Measurements from ENCODE around the gene ZBTB45.

The ZBTB45 gene

DNA sequence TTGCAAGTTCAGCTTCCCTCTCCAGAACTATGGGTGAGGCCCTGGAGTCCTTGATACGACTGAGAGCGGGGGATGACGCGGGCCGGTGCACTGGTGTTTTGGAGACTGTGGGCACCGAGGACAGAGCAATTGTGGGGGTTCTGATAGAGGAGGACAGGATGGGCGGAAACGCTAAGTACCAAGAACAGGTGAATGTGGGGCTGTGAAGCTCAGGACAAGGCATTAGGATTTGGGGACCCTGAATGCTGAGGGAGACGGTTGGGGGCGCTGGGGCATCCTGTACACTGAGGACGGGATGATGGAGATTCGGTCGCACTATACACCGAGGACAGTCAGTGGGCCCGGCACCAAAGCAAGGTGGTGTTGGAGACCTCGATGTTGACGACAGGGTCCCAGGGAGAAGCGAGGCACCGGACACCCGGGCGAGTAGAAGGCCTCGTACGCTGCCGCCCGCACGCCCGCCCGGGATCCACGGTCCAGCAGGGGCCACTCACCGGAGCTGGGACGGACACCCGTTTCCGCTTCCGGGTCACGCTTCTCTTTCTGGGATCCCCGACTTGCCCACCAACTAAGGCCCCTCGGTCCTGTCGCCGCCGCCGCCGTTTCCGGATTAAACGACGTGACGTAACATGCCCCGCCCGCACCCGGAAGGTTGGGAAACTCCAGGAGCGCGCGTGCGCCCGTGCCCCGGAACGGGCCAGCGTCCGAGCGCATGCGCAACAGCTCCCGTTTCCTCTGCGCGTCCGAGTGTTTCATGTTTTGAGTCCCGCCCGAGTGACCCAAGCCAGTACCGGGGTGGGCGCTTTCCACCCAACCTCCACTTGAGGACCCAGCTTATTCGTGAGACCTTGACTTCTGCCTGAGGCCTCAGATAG lies 35.1 kb upstream of the ZBTB45 start, which contains the start of gene CHMP2A (continued):
- TF ChIP-seq HOXD13 (CRISPR knock-in tag; IDR thresholded peaks at IDR 0.05; ENCODE audit: borderline replicate concordance), result peak; percentile 92
- TF ChIP-seq ZNF433 (tag by site-specific recombination; IDR thresholded peaks at IDR 0.05; ENCODE audit: low read depth), result no peak
- TF ChIP-seq ZNF544 (tag by site-specific recombination; IDR thresholded peaks at IDR 0.05), result no peak
- no peak for TF ChIP-seq ZNF548 (tag by site-specific recombination; IDR thresholded peaks at IDR 0.05)
- no peak for TF ChIP-seq ZNF184 (tag by site-specific recombination; IDR thresholded peaks at IDR 0.05)
- no peak for TF ChIP-seq ZNF266 (tag by site-specific recombination; IDR thresholded peaks at IDR 0.05; ENCODE audit: low read depth)
- TF ChIP-seq ZNF133 (tag by site-specific recombination; IDR thresholded peaks at IDR 0.05), result no peak
- no peak; the same call in none of the 2 replicates for TF ChIP-seq KLF9 (tag by site-specific recombination; IDR thresholded peaks at IDR 0.05; ENCODE audit: low read depth)
- TF ChIP-seq ZNF514 (tag by site-specific recombination; IDR thresholded peaks at IDR 0.05), result no peak
- TF ChIP-seq IKZF3 (tag by site-specific recombination; IDR thresholded peaks at IDR 0.05), result peak; percentile 62; the same call in 1 of the 2 replicates
- TF ChIP-seq MYNN (tag by site-specific recombination; IDR thresholded peaks at IDR 0.05; ENCODE audit: borderline replicate concordance), result no peak
- TF ChIP-seq ZNF561 (tag by site-specific recombination; IDR thresholded peaks at IDR 0.05; ENCODE audit: borderline replicate concordance), result peak; percentile 75; the same call in 1 of the 2 replicates
- TF ChIP-seq ZNF768 (tag by site-specific recombination; IDR thresholded peaks at IDR 0.05), result peak; percentile 47; the same call in 1 of the 2 replicates
- no peak for TF ChIP-seq GFI1B (tag by site-specific recombination; IDR thresholded peaks at IDR 0.05)
- TF ChIP-seq ZBTB20 (tag by site-specific recombination; IDR thresholded peaks at IDR 0.05), result peak; percentile 93
- no peak for TF ChIP-seq ZNF175 (tag by site-specific recombination; IDR thresholded peaks at IDR 0.05)
- peak; percentile 86 for TF ChIP-seq ZFP37 (tag by site-specific recombination; IDR thresholded peaks at IDR 0.05)
- TF ChIP-seq ZNF473 (tag by site-specific recombination; IDR thresholded peaks at IDR 0.05), result no peak
- TF ChIP-seq ZNF214 (tag by site-specific recombination; IDR thresholded peaks at IDR 0.05; ENCODE audit: borderline replicate concordance), result no peak
- no peak for TF ChIP-seq MEIS1 (CRISPR knock-in tag; IDR thresholded peaks at IDR 0.05; ENCODE audit: borderline replicate concordance)
- TF ChIP-seq, protein P1, sequence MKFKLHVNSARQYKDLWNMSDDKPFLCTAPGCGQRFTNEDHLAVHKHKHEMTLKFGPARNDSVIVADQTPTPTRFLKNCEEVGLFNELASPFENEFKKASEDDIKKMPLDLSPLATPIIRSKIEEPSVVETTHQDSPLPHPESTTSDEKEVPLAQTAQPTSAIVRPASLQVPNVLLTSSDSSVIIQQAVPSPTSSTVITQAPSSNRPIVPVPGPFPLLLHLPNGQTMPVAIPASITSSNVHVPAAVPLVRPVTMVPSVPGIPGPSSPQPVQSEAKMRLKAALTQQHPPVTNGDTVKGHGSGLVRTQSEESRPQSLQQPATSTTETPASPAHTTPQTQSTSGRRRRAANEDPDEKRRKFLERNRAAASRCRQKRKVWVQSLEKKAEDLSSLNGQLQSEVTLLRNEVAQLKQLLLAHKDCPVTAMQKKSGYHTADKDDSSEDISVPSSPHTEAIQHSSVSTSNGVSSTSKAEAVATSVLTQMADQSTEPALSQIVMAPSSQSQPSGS (tag by site-specific recombination; IDR thresholded peaks at IDR 0.05; ENCODE audit: low read depth), result peak; percentile 84
- TF ChIP-seq ZNF169 (tag by site-specific recombination; IDR thresholded peaks at IDR 0.05), result no peak
- TF ChIP-seq, protein P2, sequence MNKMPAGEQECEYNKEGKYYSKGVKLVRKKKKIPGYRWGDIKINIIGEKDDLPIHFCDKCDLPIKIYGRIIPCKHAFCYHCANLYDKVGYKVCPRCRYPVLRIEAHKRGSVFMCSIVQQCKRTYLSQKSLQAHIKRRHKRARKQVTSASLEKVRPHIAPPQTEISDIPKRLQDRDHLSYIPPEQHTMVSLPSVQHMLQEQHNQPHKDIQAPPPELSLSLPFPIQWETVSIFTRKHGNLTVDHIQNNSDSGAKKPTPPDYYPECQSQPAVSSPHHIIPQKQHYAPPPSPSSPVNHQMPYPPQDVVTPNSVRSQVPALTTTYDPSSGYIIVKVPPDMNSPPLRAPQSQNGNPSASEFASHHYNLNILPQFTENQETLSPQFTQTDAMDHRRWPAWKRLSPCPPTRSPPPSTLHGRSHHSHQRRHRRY (tag by site-specific recombination; IDR thresholded peaks at IDR 0.05), result no peak
- TF ChIP-seq ZNF37A (tag by site-specific recombination; IDR thresholded peaks at IDR 0.05), result no peak
- TF ChIP-seq, protein P3, sequence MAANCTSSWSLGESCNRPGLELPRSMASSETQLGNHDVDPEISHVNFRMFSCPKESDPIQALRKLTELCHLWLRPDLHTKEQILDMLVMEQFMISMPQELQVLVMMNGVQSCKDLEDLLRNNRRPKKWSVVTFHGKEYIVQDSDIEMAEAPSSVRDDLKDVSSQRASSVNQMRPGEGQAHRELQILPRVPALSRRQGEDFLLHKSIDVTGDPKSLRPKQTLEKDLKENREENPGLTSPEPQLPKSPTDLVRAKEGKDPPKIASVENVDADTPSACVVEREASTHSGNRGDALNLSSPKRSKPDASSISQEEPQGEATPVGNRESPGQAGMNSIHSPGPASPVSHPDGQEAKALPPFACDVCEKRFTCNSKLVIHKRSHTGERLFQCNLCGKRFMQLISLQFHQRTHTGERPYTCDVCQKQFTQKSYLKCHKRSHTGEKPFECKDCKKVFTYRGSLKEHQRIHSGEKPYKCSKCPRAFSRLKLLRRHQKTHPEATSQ (tag by site-specific recombination; IDR thresholded peaks at IDR 0.05), result 0 out of 2 replicates have a peak, but pooled peaks have one; percentile 10
- no peak for TF ChIP-seq ZNF776 (tag by site-specific recombination; IDR thresholded peaks at IDR 0.05; ENCODE audit: borderline replicate concordance)
- peak; percentile 53 for TF ChIP-seq OVOL3 (tag by site-specific recombination; IDR thresholded peaks at IDR 0.05)
- TF ChIP-seq, protein P4, sequence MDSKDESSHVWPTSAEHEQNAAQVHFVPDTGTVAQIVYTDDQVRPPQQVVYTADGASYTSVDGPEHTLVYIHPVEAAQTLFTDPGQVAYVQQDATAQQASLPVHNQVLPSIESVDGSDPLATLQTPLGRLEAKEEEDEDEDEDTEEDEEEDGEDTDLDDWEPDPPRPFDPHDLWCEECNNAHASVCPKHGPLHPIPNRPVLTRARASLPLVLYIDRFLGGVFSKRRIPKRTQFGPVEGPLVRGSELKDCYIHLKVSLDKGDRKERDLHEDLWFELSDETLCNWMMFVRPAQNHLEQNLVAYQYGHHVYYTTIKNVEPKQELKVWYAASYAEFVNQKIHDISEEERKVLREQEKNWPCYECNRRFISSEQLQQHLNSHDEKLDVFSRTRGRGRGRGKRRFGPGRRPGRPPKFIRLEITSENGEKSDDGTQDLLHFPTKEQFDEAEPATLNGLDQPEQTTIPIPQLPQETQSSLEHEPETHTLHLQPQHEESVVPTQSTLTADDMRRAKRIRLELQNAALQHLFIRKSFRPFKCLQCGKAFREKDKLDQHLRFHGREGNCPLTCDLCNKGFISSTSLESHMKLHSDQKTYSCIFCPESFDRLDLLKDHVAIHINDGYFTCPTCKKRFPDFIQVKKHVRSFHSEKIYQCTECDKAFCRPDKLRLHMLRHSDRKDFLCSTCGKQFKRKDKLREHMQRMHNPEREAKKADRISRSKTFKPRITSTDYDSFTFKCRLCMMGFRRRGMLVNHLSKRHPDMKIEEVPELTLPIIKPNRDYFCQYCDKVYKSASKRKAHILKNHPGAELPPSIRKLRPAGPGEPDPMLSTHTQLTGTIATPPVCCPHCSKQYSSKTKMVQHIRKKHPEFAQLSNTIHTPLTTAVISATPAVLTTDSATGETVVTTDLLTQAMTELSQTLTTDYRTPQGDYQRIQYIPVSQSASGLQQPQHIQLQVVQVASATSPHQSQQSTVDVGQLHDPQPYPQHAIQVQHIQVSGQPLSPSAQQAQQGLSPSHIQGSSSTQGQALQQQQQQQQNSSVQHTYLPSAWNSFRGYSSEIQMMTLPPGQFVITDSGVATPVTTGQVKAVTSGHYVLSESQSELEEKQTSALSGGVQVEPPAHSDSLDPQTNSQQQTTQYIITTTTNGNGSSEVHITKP (tag by site-specific recombination; IDR thresholded peaks at IDR 0.05), result peak; percentile 34; the same call in 1 of the 2 replicates
- peak; percentile 81 for TF ChIP-seq GLIS2 (tag by site-specific recombination; IDR thresholded peaks at IDR 0.05)
- TF ChIP-seq, protein P5, sequence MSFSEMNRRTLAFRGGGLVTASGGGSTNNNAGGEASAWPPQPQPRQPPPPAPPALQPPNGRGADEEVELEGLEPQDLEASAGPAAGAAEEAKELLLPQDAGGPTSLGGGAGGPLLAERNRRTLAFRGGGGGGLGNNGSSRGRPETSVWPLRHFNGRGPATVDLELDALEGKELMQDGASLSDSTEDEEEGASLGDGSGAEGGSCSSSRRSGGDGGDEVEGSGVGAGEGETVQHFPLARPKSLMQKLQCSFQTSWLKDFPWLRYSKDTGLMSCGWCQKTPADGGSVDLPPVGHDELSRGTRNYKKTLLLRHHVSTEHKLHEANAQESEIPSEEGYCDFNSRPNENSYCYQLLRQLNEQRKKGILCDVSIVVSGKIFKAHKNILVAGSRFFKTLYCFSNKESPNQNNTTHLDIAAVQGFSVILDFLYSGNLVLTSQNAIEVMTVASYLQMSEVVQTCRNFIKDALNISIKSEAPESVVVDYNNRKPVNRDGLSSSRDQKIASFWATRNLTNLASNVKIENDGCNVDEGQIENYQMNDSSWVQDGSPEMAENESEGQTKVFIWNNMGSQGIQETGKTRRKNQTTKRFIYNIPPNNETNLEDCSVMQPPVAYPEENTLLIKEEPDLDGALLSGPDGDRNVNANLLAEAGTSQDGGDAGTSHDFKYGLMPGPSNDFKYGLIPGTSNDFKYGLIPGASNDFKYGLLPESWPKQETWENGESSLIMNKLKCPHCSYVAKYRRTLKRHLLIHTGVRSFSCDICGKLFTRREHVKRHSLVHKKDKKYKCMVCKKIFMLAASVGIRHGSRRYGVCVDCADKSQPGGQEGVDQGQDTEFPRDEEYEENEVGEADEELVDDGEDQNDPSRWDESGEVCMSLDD (tag by site-specific recombination; IDR thresholded peaks at IDR 0.05), result peak; percentile 95
